GM18517 (cell line): Measurements from ENCODE around the gene CRYL1.

Experiments
- ATAC-seq: cut with Tn5 transposase; IDR thresholded peaks from one replicate; pipeline ENCODE4 v1.9.1; 2021; ENCODE audit warnings: mild to moderate bottlenecking, moderate library complexity; ENCODE audit not compliant: unreplicated experiment

CRYL1 gene

GRCh38 chr13:20495087-20496023, 30.3 kb downstream of the CRYL1 start:
- peak; percentile 56 for ATAC-seq

- no peak for ATAC-seq
These were observed 31.0 kb downstream of the CRYL1 start for GRCh38 chr13:20494656-20495055.

- ATAC-seq = no peak
These were observed 33.0 kb downstream of the CRYL1 start for GRCh38 chr13:20492641-20493040.

GRCh38 chr13:20491926-20492435, 33.7 kb downstream of the CRYL1 start:
- no peak for ATAC-seq

GRCh38 chr13:20489185-20489820, 36.4 kb downstream of the CRYL1 start:
- ATAC-seq = no peak

GRCh38 chr13:20487927-20488326, 37.7 kb downstream of the CRYL1 start:
- no peak for ATAC-seq

- no peak for ATAC-seq
These were observed 42.9 kb downstream of the CRYL1 start for GRCh38 chr13:20482787-20483186.

GRCh38 chr13:20482275-20482761, 43.3 kb downstream of the CRYL1 start:
- no peak for ATAC-seq

GRCh38 chr13:20477394-20477793, 48.3 kb downstream of the CRYL1 start:
- ATAC-seq = no peak

GRCh38 chr13:20475927-20476691, 49.5 kb downstream of the CRYL1 start:
- peak; percentile 81 for ATAC-seq

GRCh38 chr13:20474515-20474914, 51.1 kb downstream of the CRYL1 start:
- ATAC-seq = no peak

GRCh38 chr13:20473888-20474287, 51.8 kb downstream of the CRYL1 start:
- ATAC-seq = no peak

- no peak for ATAC-seq
These were observed 52.5 kb downstream of the CRYL1 start for GRCh38 chr13:20473139-20473538.

GRCh38 chr13:20472531-20472930, 53.1 kb downstream of the CRYL1 start:
- no peak for ATAC-seq

- ATAC-seq = no peak
These were observed 55.5 kb downstream of the CRYL1 start for GRCh38 chr13:20470136-20470535.

- no peak for ATAC-seq
These were observed 59.3 kb downstream of the CRYL1 start for GRCh38 chr13:20466371-20466770.

GRCh38 chr13:20465218-20465879, 60.3 kb downstream of the CRYL1 start:
- ATAC-seq = no peak

- ATAC-seq = no peak
These were observed 62.7 kb downstream of the CRYL1 start for GRCh38 chr13:20462921-20463320.

- no peak for ATAC-seq
These were observed 63.1 kb downstream of the CRYL1 start for GRCh38 chr13:20462533-20462915.

- ATAC-seq = no peak
These were observed 63.7 kb downstream of the CRYL1 start for GRCh38 chr13:20461860-20462532.
